Motor neuron (in vitro differentiated cells): ENCODE measurements around the gene TAS1R2. TPM values are rescaled to one million over a fixed set of nuclear protein-coding genes. Genes with fewer than 3 reads are reported as not detected.

Source experiments
- ATAC-seq, 8 experiments: fragments of 200-7000 bp; cut with Tn5 transposase; replicated peaks in 6 of 8; 2 replicates each; pipeline ENCODE4 v1.8.0; 2021; ENCODE audit warnings: mild to moderate bottlenecking in 8 of 8, moderate library complexity in 8 of 8
- H3K27ac ChIP-seq, 2 donors: fragments of 250-450 bp; sonication (Bioruptor Pico); 2 replicates each; pipeline ENCODE4 v1.9.0; 2021; ENCODE audit warnings: antibody characterized with exemption in 2 of 2, mild to moderate bottlenecking in 2 of 2, moderate library complexity in 1 of 2
- H3K4me1 ChIP-seq, 2 donors: fragments of 250-450 bp; sonication (Bioruptor Pico); replicated peaks in 1 of 2; 2 replicates each; pipeline ENCODE4 v1.6.1; 2021; ENCODE audit warnings: antibody characterized with exemption in 2 of 2, mild to moderate bottlenecking in 2 of 2, moderate library complexity in 1 of 2
- H3K4me3 ChIP-seq, 5 donors: fragments of 250-450 bp; sonication (Bioruptor Pico); 2 replicates each; pipeline ENCODE4 v1.9.0; 2021; ENCODE audit warnings: antibody characterized with exemption in 5 of 5, mild to moderate bottlenecking in 5 of 5, moderate library complexity in 4 of 5
- WGBS, 10 experiments: fragments of 450-650 bp; shearing (Covaris generic); methylation state at CpG; one replicate each; pipeline ENCODE4 v1.0.0; 2022; 5-methylcytosine and 5-hydroxymethylcytosine counted together
- in situ Hi-C, 9 experiments: fragments of 400-800 bp; cut with MboI; loops; one replicate each; pipeline ENCODE4 v1.15.0; 2021; ENCODE audit warnings: low sequenced_read_pairs in 9 of 9, low pct_unique_long_range_greater_than_20kb in 2 of 9; ENCODE audit not compliant: unreplicated experiment in 9 of 9
- total RNA-seq, 8 experiments: library from RNA; unstranded; fragments of 300-600 nt; gene quantifications; 2 replicates each; pipeline versions ENCODE4 v1.2.3 to v1.2.4, GENCODE V29; 2022

The TAS1R2 gene
- total RNA-seq, 8 experiments from 2014 or later = 0.10 to 0.31 (median 0.21) TPM; not detected in 4

GRCh38 chr1:18882486-18882885 is 23.0 kb upstream of the TAS1R2 start:
- peak overlapping the region in 1 of 2 donors; percentile 3 for H3K27ac ChIP-seq
- peak in 6 of 8 experiments; percentile 7 to 65 (median 54) for ATAC-seq
- no peak overlapping the region for H3K4me3 ChIP-seq
- H3K4me1 ChIP-seq = peaks cover 11 to 25% of the 10 kb centered on the region in 2 donors
- in situ Hi-C loops = loop anchor here in 1 of 9 experiments (25.0 kb wide), 1 partner anchor 780 kb away; the partner anchor contains the start of gene HTR6
- WGBS, 10 experiments = 40 to 85% (median 63%) methylated on average over 1 to 6 of the region's 8 CpGs; no CpG with 5 or more reads in 4 of the 10 experiments

DNA sequence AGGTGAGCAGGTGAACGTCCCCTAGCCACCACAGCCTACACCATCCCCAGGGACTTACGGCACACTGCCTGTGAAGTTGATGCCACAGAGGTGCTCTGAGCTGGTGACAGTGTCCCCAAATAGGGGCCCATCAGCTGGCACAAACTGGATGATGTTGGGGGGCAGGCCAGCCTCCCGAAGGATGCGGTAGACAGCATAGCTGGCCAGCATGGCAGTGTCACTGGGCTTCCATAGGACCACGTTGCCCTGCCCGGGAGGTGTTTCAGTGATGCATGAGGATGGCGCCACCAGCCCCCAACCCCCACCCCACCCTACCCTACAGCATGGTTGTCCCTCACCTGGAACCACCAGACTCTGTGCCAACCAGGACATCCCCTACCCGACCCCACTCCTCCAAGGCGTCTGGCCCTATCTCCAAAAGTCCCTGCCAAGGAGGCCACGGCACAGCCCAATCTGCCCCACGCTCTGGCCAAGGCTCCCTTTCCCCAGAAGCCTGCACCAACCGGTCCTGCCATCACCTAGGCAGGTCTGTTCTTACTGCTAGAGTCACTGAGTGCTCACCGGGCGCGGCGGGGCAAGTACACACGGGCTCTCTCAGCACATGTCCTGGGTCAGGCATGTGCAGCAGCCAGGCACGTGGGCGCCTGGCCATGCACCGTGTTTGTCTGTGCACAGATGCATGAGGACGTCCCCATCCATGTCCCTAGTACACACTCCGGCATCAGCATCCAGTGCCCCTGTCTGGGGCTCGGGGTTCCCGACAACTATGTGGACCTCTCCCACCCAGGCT is 22.4 kb upstream of the TAS1R2 start:
- H3K4me1 ChIP-seq = peaks cover 11 to 25% of the 10 kb centered on the region in 2 donors
- 77 to 97% (median 94%) methylated on average over 5 to 9 of the region's 24 CpGs; no CpG with 5 or more reads in 4 of the 10 experiments for WGBS, 10 experiments
- in situ Hi-C loops = loop anchor here in 1 of 9 experiments (25.0 kb wide), 1 partner anchor 780 kb away; the partner anchor contains the start of gene HTR6
- no peak overlapping the region for H3K4me3 ChIP-seq
- no peak overlapping the region for H3K27ac ChIP-seq
- ATAC-seq = peak in 4 of 8 experiments; percentile 0 to 11 (median 1)

- Histone ChIP-seq H3K27ac (no peak overlapping the region), H3K4me3 (no peak overlapping the region), H3K4me1 (peaks cover 11 to 25% of the 10 kb centered on the region in 2 donors)
- 86 to 100% (median 100%) methylated on average over 1 to 2 of the region's 2 CpGs; no CpG with 5 or more reads in 4 of the 10 experiments for WGBS, 10 experiments
- in situ Hi-C loops = loop anchor here in 1 of 9 experiments (25.0 kb wide), 1 partner anchor 781 kb away; the partner anchor contains the start of gene HTR6
- ATAC-seq = no peak
Measured at GRCh38 chr1:18881164-18881563, 21.7 kb upstream of the TAS1R2 start.

GRCh38 chr1:18880585-18880984 is 21.1 kb upstream of the TAS1R2 start:
- 100% methylated on average over 1 of the region's 1 CpG; no CpG with 5 or more reads in 9 of the 10 experiments for WGBS, 10 experiments
- in situ Hi-C loops = loop anchor here in 1 of 9 experiments (25.0 kb wide), 1 partner anchor 782 kb away; the partner anchor contains the start of gene HTR6
- Histone ChIP-seq H3K4me1 (peaks cover 11 to 25% of the 10 kb centered on the region in 2 donors), H3K27ac (no peak overlapping the region), H3K4me3 (no peak overlapping the region)
- ATAC-seq = no peak

GRCh38 chr1:18879791-18880309 is 20.4 kb upstream of the TAS1R2 start:
- H3K4me1 ChIP-seq = peaks cover 11 to 25% of the 10 kb centered on the region in 2 donors
- in situ Hi-C loops = loop anchor here in 1 of 9 experiments (25.0 kb wide), 1 partner anchor 782 kb away; the partner anchor contains the start of gene HTR6
- H3K27ac ChIP-seq = no peak overlapping the region
- peak; percentile 15 to 87 (median 70) for ATAC-seq
- 5 to 17% (median 17%) methylated on average over 6 to 15 of the region's 21 CpGs; no CpG with 5 or more reads in 7 of the 10 experiments for WGBS, 10 experiments
- no peak overlapping the region for H3K4me3 ChIP-seq

GRCh38 chr1:18879215-18879790 is 19.8 kb upstream of the TAS1R2 start:
- WGBS, 10 experiments = 51 to 86% (median 59%) methylated on average over 3 to 6 of the region's 12 CpGs; no CpG with 5 or more reads in 6 of the 10 experiments
- H3K27ac ChIP-seq = no peak overlapping the region
- no peak overlapping the region for H3K4me3 ChIP-seq
- in situ Hi-C loops = loop anchor here in 1 of 9 experiments (25.0 kb wide), 1 partner anchor 783 kb away; the partner anchor contains the start of gene HTR6
- ATAC-seq = no peak
- H3K4me1 ChIP-seq = peaks cover 11 to 25% of the 10 kb centered on the region in 2 donors

- ATAC-seq = no peak
- in situ Hi-C loops = loop anchor here in 1 of 9 experiments (25.0 kb wide), 1 partner anchor 784 kb away; the partner anchor contains the start of gene HTR6
- Histone ChIP-seq H3K27ac (no peak overlapping the region), H3K4me1 (peaks cover 11 to 23% of the 10 kb centered on the region in 2 donors), H3K4me3 (no peak overlapping the region)
- WGBS, 10 experiments = 56 to 95% (median 81%) methylated on average over 3 to 12 of the region's 12 CpGs; no CpG with 5 or more reads in 3 of the 10 experiments
Measured at GRCh38 chr1:18878538-18879214, 19.2 kb upstream of the TAS1R2 start.

GRCh38 chr1:18877282-18877681 is 17.8 kb upstream of the TAS1R2 start:
- peaks cover 11 to 16% of the 10 kb centered on the region in 2 donors for H3K4me1 ChIP-seq
- no peak overlapping the region for H3K4me3 ChIP-seq
- H3K27ac ChIP-seq = no peak overlapping the region
- WGBS, 10 experiments = 0 to 87% (median 0%) methylated on average over 1 to 21 of the region's 35 CpGs; no CpG with 5 or more reads in 7 of the 10 experiments
- no peak for ATAC-seq
- in situ Hi-C loops = loop anchor here in 1 of 9 experiments (25.0 kb wide), 1 partner anchor 785 kb away; the partner anchor contains the start of gene HTR6

DNA sequence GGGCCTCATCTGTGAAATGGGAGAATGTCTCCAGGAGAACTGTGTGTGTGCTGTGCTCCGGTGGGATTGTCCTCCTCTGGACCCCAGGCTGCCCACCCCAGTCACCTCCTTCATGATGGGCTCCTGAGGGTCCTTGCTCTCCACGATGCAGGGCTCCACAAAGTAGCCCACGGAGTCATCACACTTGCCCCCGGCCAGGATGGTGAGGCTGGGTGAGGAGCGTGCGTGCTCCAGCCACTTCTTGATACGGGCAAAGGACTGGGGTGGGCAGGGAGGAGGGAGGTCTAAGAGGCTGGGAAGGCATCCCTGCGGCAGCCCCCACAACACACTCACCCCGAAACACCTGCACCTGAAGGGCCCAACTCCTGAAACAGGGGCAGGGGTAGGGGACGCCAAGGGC is 16.8 kb upstream of the TAS1R2 start:
- Histone ChIP-seq H3K4me1 (peaks cover 11 to 16% of the 10 kb centered on the region in 2 donors), H3K27ac (no peak overlapping the region), H3K4me3 (no peak overlapping the region)
- in situ Hi-C loops = loop anchor here in 1 of 9 experiments (25.0 kb wide), 1 partner anchor 786 kb away; the partner anchor contains the start of gene HTR6
- no peak for ATAC-seq
- WGBS, 10 experiments = 67 to 88% (median 80%) methylated on average over 1 to 5 of the region's 10 CpGs; no CpG with 5 or more reads in 5 of the 10 experiments

GRCh38 chr1:18875796-18876128 is 16.3 kb upstream of the TAS1R2 start:
- H3K4me1 ChIP-seq = peaks cover 11 to 16% of the 10 kb centered on the region in 2 donors
- no peak for ATAC-seq
- H3K4me3 ChIP-seq = no peak overlapping the region
- WGBS, 10 experiments = 71 to 100% (median 100%) methylated on average over 1 of the region's 3 CpGs; no CpG with 5 or more reads in 7 of the 10 experiments
- in situ Hi-C loops = loop anchor here in 1 of 9 experiments (25.0 kb wide), 1 partner anchor 787 kb away; the partner anchor contains the start of gene HTR6
- no peak overlapping the region for H3K27ac ChIP-seq

- WGBS, 10 experiments = 15 to 67% (median 50%) methylated on average over 1 to 12 of the region's 20 CpGs; no CpG with 5 or more reads in 5 of the 10 experiments
- in situ Hi-C loops = loop anchor here in 1 of 9 experiments (25.0 kb wide), 1 partner anchor 787 kb away; the partner anchor contains the start of gene HTR6
- H3K4me3 ChIP-seq = no peak overlapping the region
- peaks cover 9 to 14% of the 10 kb centered on the region in 2 donors for H3K4me1 ChIP-seq
- peak; percentile 28 to 92 (median 54) for ATAC-seq
- H3K27ac ChIP-seq = no peak overlapping the region
Measured at GRCh38 chr1:18875107-18875795, 15.8 kb upstream of the TAS1R2 start.
